GM19463 (cell line): ENCODE data around the gene NAA80.

Experiments used
- ATAC-seq: cut with Tn5 transposase; IDR thresholded peaks from one replicate; pipeline ENCODE4 v1.9.1; 2021; ENCODE audit warnings: mild to moderate bottlenecking, moderate library complexity; ENCODE audit not compliant: unreplicated experiment

NAA80 gene

GRCh38 chr3:50260027-50260941 is 38.9 kb downstream of the NAA80 start:
- peak; percentile 95 for ATAC-seq

GRCh38 chr3:50259432-50260026 is 39.7 kb downstream of the NAA80 start:
- ATAC-seq = peak; percentile 13

GRCh38 chr3:50258979-50259378 is 40.2 kb downstream of the NAA80 start:
- no peak for ATAC-seq

GRCh38 chr3:50258029-50258680 is 41.0 kb downstream of the NAA80 start:
- ATAC-seq = no peak

- ATAC-seq = no peak
Observed at GRCh38 chr3:50256978-50257890, 42.0 kb downstream of the NAA80 start.

- ATAC-seq = no peak
Observed at GRCh38 chr3:50255251-50255615, 44.0 kb downstream of the NAA80 start.

- ATAC-seq = no peak
Observed at GRCh38 chr3:50254577-50255250, 44.5 kb downstream of the NAA80 start.

GRCh38 chr3:50251220-50251619 is 48.0 kb downstream of the NAA80 start:
- no peak for ATAC-seq

- ATAC-seq = no peak
Observed at GRCh38 chr3:50250514-50250913, 48.7 kb downstream of the NAA80 start.

- no peak for ATAC-seq
Observed at GRCh38 chr3:50249457-50249856, 49.7 kb downstream of the NAA80 start.

- no peak for ATAC-seq
Observed at GRCh38 chr3:50248387-50248786, 50.8 kb downstream of the NAA80 start.

GRCh38 chr3:50246517-50246954 is 52.7 kb downstream of the NAA80 start:
- ATAC-seq = peak; percentile 63
